Kidney (tissue), 14 donors: ENCODE results near the gene TOGARAM2. TPM values are rescaled to one million over a fixed set of nuclear protein-coding genes. Genes with fewer than 3 reads are reported as not detected.

Experiments
- DNase-seq, 5 donors: peaks; one replicate each; pipeline ENCODE4 v3.0.0-alpha.2; 2013 to 2020
- FAIRE-seq: peaks from 2 replicates; lab custom pipeline; 2012; peaks lifted over from hg19 to GRCh38; lab: Jason Lieb, UNC
- H3K27ac ChIP-seq, 2 donors: one replicate each; pipeline ENCODE4 v1.7.0; 2013; ENCODE audit warnings: low read depth in 2 of 2, low read length in 2 of 2, inconsistent platforms in 1 of 2
- H3K27me3 ChIP-seq: one replicate; pipeline ENCODE4 v1.7.1; 2013; ENCODE audit warnings: low read length, inconsistent platforms; ENCODE audit not compliant: control insufficient read depth, insufficient read depth
- H3K36me3 ChIP-seq, 3 donors: one replicate each; pipeline versions ENCODE4 v1.7.0 to v1.7.1; 2013; ENCODE audit warnings: low read length in 3 of 3, control low read depth in 1 of 3, inconsistent platforms in 1 of 3; ENCODE audit not compliant: insufficient read depth in 3 of 3, control insufficient read depth in 2 of 3
- H3K4me1 ChIP-seq, 3 donors: one replicate each; pipeline versions ENCODE4 v1.7.0 to v1.7.1; 2013; ENCODE audit warnings: low read length in 3 of 3, inconsistent platforms in 1 of 3, low read depth in 1 of 3; ENCODE audit not compliant: control insufficient read depth in 2 of 3, insufficient read depth in 2 of 3
- H3K4me3 ChIP-seq, 3 donors: one replicate each; pipeline versions ENCODE4 v1.7.0 to v1.8.1; 2013; ENCODE audit warnings: low read length in 3 of 3, control low read depth in 1 of 3, inconsistent platforms in 1 of 3
- H3K9ac ChIP-seq, 3 donors: one replicate each; pipeline versions ENCODE4 v1.7.0 to v1.7.1; 2013; ENCODE audit warnings: low read length in 3 of 3, control low read depth in 1 of 3, inconsistent platforms in 1 of 3
- H3K9me3 ChIP-seq, 3 donors: one replicate each; pipeline versions ENCODE4 v1.7.0 to v1.7.1; 2013; ENCODE audit warnings: low read length in 3 of 3, control low read depth in 1 of 3, inconsistent platforms in 1 of 3; ENCODE audit not compliant: control insufficient read depth in 2 of 3, insufficient read depth in 1 of 3
- CTCF ChIP-seq: IDR thresholded peaks from 3 replicates; pipeline ENCODE4 v1.5.1; 2012; ENCODE audit warnings: mild to moderate bottlenecking, moderate library complexity, borderline replicate concordance; ENCODE audit not compliant: insufficient read depth; ENCODE audit errors: extremely low read depth
- intact Hi-C: fragments of 100-400 bp; cut with DNase I; formaldehyde crosslinking; loops from one replicate; pipeline ENCODE4 v1.11.1; 2022
- polyA plus RNA-seq: library from polyadenylated mRNA; stranded (reverse); fragments of 350-450 nt; fragmentation: Illumina TruSeq; extraction: RNeasy Lipid Tissue Mini Kit (QIAGEN cat#74804); gene quantifications from one replicate; pipeline ENCODE4 v1.2.3, GENCODE V29; 2014; ENCODE audit warnings: low read depth, low replicate concordance; ENCODE audit not compliant: insufficient read depth
- total RNA-seq: library from RNA; stranded (reverse); fragmentation: NEBNext Ultra II Directional; extraction: Animal tissue kit (Norgen Biotek cat#: 25700); gene quantifications from one replicate; pipeline ENCODE4 v1.2.1, GENCODE V29; 2021
- donor health status: control.
- donor health status: control.
- donor health status: control.
- donor health status: control.
- donor health status: control.
- donor health status: DM: yes; HTN: yes; CAD: no.
- donor health status: Normal renal cell carcinoma (clear cell type).

The TOGARAM2 gene
- total and polyA plus RNA-seq, 2 donors from 2014 or later = 0.60 to 1.4 TPM

GRCh38 chr2:28952836-28953211, 28.3 kb upstream of the TOGARAM2 start:
- H3K9me3 ChIP-seq = peaks cover 0 to 2% (median 0%) of the 10 kb centered on the region in 3 donors
- intact Hi-C loops = no loop called here
- H3K36me3 ChIP-seq = peaks cover 3 to 7% (median 6%) of the 10 kb centered on the region in 3 donors
- no peak for TF ChIP-seq CTCF
- H3K4me3 ChIP-seq = no peak overlapping the region
- no peaks in the 10 kb centered on the region for H3K4me1 ChIP-seq
- DNase-seq (peak in 1 of 5 donors; percentile 15), FAIRE-seq (no peak)
- no peak overlapping the region for H3K27ac ChIP-seq
- H3K9ac ChIP-seq = no peak overlapping the region
- no peaks in the 10 kb centered on the region for H3K27me3 ChIP-seq

GRCh38 chr2:28955467-28955866, 25.6 kb upstream of the TOGARAM2 start:
- intact Hi-C loops = loop anchor here (5.0 kb wide), 1 partner anchor 242 kb away; no protein-coding TSS in a partner anchor
- no peak overlapping the region for H3K4me3 ChIP-seq
- no peaks in the 10 kb centered on the region for H3K27me3 ChIP-seq
- no peak for FAIRE-seq
- no peak for TF ChIP-seq CTCF
- no peak overlapping the region for H3K27ac ChIP-seq
- H3K4me1 ChIP-seq = peaks cover 0 to 3% (median 0%) of the 10 kb centered on the region in 3 donors
- no peak overlapping the region for H3K9ac ChIP-seq
- peak in 3 of 5 donors; percentile 20 to 52 (median 42) for DNase-seq
- no peaks in the 10 kb centered on the region for H3K9me3 ChIP-seq
- no peaks in the 10 kb centered on the region for H3K36me3 ChIP-seq

GRCh38 chr2:28956415-28956826, 24.7 kb upstream of the TOGARAM2 start:
- TF ChIP-seq CTCF = peak; percentile 29
- Histone ChIP-seq H3K4me3 (no peak overlapping the region), H3K4me1 (peaks cover 0 to 3% (median 0%) of the 10 kb centered on the region in 3 donors), H3K27ac (no peak overlapping the region), H3K36me3 (no peaks in the 10 kb centered on the region), H3K27me3 (no peaks in the 10 kb centered on the region), H3K9me3 (no peaks in the 10 kb centered on the region), H3K9ac (no peak overlapping the region)
- FAIRE-seq (no peak), DNase-seq (peak in 2 of 5 donors; percentile 16 to 47)
- intact Hi-C loops = loop anchor here (5.0 kb wide), 1 partner anchor 241 kb away; no protein-coding TSS in a partner anchor

DNA sequence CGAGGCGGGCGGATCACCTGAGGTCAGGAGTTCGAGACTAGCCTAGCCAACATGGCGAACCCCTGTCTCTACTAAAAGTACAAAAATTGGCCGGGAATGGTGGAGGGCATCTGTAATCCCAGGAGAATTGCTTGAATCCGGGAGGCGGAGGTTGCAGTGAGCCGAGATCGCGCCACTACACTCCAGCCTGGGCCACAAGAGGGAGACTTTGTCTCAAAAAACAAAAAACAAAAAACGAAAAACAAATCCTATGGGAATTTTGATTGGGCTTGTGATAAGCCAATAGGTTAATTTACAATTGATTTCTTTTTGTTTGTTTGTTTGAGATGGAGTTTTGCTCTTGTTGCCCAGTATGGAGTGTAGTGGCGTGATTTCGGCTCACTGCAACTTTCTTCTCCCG, 24.2 kb upstream of the TOGARAM2 start:
- no peak overlapping the region for H3K27ac ChIP-seq
- TF ChIP-seq CTCF = peak; percentile 33
- DNase-seq (peak in 1 of 5 donors; percentile 31), FAIRE-seq (no peak)
- H3K9me3 ChIP-seq = no peaks in the 10 kb centered on the region
- no peak overlapping the region for H3K4me3 ChIP-seq
- H3K27me3 ChIP-seq = no peaks in the 10 kb centered on the region
- intact Hi-C loops = loop anchor here (5.0 kb wide), 1 partner anchor 240 kb away; no protein-coding TSS in a partner anchor
- peaks cover 0 to 3% (median 0%) of the 10 kb centered on the region in 3 donors for H3K4me1 ChIP-seq
- no peak overlapping the region for H3K9ac ChIP-seq
- H3K36me3 ChIP-seq = no peaks in the 10 kb centered on the region
